ENCODE data around the gene CAMK2D.

Gene CAMK2D

DNA sequence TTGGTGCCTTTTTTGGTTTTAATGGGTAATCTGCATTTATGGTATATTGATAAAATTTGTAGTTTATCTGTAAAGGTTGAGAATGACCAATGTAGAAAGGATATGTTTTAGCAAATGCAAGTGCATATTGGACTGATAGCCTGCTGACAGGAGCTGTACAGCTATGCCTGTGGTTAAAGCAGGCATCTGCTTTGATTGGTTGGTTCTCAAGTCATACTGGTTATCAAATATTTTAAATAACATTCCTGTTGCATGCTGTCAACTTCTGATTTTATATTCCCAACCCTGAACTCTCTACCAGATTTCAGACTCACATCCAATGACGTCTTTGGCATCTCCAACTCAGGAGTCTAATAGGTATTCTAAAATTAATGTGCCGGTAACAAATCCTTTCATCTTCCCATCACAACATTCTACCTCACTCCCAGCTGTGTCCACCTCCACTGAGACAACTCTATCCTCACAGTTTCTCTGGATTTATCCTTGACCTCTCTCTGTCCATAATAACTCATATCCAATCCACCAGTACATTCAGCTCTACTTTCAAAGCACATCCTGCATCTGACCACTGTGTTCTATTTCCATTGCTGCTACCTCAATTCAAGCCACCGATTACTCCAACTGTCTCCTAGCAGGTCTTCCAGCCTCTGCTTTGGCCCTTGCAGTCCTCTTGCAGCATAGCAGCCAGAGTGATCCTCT is 125.7 kb downstream of the CAMK2D start:
- no peak for DNase-seq

DNA sequence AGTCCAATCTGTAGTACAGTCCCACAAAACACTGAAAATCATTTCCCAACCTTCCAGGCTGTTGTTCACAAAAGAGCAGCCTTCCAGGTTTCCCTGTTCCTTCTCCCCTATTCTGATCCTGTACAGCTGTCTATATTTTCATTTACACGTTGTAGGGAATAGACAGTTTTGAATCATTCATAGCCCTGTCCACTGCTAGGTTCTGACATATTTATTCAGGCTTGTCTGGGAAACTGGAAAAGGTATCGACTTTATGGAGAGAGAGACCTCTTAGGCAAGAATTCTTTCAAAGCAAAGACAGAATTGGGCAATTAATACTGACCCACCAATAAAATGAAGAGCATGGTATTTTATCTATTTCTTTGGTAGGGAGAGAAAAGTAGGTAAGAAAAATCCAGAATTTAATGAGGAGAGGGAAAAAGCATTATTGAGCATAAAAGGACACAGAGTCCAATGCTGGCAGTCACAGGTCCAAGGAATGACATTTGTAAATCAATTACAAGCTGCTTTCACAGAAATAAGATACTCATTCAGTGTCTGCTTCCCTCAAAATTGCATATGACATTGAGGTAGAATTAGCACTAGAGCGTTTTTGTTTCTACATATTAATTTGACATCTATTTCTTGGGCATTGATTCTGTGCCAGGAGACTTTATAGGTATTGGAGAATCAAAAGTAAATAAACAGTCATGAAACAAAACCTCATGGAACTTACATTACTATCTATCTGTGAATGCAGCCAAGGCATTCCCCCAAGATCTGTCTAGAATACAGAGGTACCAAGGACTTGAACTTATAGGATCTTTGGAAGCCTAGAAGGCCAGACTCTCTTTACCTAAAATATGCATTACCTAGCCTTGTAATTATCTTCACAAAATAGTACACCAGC is 127.2 kb downstream of the CAMK2D start:
- no peak for DNase-seq

DNA sequence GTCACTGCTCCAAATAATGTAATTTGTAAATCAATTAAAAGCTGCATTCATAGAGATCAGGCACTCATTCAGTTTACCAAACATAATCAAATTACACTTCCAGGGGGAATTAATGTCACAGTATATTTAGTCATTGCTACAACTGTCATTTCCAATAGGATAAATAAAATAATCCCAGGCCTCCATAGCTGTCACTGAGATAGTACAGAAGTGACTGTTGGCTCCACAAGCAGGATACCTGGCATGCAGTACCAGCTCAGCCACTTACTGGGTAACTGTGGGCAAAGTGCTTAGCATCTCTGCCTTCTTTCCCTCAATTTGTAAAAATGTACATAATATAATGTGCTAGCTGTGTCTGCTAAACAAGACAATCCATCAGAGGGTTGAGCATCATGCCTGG is 128.1 kb downstream of the CAMK2D start:
- DNase-seq: no peak

DNA sequence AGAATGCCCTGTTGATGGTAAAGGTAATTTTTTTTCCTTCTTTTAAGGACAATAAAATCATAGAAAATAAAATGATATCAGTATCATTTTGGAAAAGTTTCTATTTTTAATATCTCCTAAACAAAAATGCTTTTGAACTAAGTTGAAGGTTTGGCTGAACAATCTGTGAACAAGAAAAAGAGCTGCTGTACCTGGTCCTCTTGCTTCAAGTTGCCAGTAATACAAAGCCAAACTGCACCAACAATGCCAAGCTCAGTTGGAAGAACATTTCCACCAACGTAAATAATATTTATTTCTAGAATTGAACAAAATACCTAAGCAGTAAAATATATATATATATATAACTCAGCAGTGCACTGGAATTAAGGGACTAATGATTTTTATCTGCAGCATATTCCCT is 132.8 kb downstream of the CAMK2D start:
- DNase-seq: no peak

DNA sequence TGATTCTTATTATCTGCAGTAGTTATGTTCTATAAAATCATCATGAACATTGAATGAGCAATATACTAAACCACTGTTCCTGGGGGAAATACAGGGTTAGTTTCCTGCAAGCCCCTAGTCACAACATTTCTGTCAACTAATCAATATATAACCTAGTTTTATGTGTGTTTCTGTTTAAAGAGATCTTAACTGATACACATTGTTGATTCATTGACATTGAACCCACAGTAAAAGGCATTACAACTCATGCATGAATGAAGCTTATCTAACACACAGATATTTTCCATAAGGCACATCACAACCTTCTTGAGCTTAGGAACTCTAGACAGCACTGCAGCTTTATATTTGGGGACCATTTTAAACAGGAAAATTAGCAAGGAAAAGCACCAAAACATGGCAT is 134.2 kb downstream of the CAMK2D start:
- no peak for DNase-seq

DNA sequence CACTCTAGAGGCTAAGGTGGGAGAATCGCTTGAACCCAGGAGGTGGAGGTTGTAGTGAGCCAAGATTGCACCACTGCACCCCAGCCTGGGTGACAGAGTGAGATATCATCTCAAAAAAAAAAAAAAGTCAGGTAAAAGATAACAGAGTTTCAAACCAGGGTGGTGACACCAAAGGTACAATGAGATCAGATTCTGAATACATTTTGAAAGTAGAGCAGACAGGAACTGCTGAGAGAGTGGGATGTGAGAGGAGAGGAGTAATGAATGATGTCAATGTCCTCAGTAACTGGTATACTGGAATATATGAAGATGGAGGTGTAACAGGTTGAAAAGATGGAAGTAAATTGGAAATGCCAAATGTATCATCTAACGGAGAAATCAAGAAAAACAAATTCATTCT is 135.6 kb downstream of the CAMK2D start:
- DNase-seq: no peak

DNA sequence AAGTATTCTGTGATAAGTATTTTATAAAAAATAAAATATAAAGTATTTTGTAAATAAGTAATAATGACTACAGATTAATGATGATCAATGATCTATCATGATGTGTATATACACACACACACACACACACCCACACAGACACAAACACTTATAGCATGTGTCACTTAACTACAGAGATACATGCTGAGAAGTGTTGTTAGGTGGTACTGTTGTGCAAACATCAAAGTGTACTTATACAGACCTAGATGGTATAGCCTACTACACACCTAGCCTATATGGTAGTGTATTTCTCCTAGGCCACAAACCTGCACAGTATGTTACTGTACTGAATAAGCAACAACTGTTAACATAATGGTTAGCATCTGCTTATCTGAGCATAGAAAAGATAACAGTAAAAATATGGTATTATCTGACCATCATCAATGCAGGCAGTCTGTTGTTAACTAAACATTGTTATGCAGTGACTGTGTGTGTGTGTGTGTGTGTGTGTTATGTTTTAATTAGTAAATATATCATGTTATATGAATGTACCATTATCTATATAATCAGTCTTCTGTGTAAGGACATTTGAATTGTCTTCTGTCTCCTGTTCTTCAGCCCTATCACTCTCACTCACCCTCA is 138.2 kb downstream of the CAMK2D start:
- DNase-seq: no peak

DNA sequence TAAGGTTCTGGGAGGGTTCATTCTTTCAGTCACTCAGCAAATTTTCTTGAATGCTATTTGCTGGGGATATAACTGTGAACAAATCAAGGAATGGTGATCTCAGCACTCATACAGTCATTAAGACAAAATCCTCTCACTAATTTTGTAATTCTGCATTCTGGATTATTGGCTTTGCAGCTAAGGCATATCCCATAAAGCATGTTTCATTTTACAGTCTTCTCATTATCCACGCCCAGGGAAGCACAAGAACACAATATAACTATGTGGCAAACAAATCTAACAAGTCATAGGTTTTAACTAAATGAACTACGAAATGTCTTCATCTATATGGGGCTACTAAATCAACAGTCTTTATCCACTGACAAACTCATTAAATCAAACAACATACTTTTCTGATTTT is 139.9 kb downstream of the CAMK2D start:
- DNase-seq: no peak

DNA sequence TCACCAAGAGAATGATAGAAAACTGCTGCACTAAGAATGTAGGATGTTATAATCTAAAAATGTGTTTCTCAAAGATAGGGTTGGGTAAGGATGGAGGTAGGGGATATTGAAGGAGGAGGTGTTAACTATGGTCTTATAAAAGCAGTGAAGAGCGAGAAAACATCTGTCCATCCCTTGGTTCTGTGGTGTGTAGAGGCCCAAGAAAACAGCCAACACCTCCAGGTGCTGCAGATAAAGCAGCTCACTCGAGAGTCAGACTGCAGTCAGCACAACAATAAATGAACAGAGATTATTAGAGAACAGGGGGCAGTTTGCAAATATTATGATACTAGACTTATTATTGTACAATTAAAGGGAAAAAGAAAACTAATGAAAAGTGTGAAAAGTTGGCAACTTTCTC is 141.5 kb downstream of the CAMK2D start:
- no peak for DNase-seq

DNA sequence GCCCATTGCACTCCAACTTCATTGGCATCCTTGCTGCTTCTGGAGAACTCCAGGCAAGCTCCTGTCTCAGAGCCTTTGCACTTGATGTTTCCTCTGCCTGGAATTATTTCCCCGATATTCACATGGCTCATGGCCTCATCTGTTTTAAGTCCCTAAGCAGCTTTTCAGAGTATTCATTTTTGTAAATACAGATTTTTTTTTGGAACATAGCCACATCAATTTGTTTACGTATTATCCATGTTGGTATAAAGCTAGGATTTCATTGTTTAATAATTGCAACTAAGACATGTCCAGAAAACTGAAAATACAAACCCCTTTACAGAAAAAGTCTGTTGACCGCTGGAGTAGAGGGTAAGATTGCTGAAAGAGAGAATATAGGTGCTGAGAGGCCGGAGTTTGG is 142.0 kb downstream of the CAMK2D start:
- DNase-seq: no peak

DNA sequence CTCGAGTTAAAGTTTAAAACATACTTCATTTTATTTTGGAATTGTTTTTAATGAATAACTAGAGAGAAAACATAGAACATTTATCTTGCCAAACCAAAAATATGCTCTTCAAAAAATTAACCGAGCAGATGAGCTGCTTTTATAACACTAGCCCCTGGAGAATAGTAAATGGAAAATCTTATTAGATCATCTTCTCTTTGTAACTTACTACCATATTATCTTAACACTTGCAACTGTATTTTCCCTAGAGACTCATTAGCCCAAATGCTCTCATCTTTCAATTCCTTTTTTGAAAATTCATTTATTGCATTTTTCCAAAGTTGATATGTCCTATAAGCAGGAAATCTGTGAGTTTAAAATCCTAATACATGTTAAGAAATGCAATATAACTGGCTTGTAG is 143.3 kb downstream of the CAMK2D start:
- DNase-seq: no peak

DNA sequence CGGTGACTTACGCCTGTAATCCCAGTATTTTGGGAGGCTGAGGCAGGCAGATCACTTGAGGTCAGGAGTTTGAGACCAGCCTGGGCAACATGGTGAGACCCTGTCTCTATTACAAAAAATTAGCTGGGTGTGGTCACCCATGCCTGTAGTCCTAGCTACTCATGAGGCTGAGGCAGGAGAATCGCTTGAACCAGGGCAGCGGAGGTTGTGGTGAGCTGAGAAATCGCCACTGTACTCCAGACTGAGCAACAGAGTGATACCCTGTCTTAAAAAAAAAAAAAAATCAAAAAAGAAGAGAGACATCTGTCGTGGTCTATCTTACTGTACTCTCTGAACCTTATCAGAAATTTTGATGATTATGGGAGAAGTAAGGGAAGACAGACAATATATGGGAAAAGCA is 144.3 kb downstream of the CAMK2D start:
- DNase-seq: no peak

DNA sequence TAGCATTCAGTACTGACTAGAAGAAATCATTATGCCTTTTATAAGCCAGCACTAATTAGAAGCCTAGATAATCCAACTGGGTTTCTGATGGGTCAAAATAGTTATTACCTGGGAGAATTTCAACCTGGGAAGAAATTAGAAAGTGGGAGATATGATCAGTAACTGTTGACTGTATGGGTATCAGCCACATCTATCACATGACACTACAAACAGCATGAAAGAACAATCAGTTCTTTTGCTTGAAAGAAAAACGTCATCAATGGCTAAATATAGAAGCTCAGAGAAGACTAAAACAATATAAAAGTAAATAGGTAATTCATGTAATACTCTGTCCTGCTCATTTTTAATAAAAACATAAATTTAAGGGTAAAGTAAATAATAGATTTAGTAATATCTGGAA is 145.1 kb downstream of the CAMK2D start:
- no peak for DNase-seq

DNA sequence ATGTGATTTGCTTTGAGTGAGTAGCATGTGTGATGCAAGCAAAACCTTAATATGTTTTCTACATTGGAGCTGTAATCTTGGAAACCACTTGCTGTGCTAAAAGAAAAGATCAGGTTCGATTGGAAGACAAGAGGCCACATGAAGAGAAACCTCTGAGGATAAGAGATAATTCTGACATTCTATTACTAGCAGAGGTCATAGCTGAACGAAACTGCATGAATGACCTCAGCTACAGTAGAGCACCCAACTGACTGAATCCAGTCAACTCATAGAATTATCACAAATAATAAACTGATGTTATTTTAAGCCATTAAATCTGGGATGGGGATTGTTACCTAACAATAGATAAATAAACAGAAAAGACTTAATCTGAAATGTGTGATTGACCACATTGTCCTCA is 147.1 kb downstream of the CAMK2D start:
- DNase-seq: no peak

DNA sequence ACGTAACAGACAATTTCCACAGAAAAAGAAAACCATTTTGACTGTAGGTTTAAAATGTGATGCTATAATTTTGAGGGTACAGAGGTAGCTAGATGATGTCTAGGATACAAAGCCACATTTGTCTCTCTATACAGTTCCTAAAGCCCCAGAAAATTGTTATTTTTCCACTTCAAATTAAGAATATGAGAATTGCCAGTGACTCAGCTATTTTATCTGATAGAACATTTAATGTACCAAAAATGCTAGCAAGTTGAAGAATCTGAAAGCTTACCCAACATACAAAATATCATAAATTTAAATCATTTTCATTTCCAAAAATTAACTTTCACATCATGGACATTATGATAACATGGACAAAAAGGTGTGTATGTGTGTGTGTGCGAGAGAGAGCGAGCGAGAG is 148.0 kb downstream of the CAMK2D start:
- no peak for DNase-seq

DNA sequence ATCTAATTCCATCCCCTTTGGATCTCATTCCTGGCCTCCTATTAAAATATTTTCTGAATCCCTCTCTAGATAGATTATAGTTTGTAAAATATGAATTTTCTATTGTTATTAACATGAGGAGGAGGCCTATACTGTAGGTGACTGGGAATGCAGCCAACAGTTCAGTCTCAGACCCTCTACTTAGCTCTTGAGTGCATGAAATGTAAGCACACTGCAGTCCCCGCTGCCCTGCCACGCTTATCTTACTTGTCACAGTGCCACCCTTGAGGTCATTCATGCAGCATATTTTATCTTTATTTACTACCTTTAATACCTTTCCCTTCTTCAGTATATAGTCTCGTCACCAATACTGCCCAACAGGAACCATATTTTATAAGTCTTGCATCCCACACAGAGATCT is 151.0 kb downstream of the CAMK2D start:
- no peak for DNase-seq

DNA sequence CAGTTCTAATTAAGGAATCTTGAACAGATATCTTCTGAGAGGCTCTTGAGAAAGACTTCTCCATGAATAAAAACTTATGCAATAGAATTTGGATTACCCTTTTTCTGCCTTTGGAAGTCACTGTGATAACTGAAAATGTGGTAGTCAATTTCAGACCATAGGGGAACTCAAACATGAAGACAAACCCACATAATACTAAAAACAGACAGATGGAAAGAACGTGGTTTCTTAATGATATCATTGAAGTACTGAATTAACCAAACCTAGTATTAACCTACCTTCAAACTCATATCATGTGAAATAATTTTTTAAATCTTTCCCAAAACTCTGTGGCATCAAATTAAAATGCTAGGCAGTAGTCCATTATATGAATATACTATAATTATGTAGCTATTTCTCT is 153.5 kb downstream of the CAMK2D start:
- DNase-seq: no peak

DNA sequence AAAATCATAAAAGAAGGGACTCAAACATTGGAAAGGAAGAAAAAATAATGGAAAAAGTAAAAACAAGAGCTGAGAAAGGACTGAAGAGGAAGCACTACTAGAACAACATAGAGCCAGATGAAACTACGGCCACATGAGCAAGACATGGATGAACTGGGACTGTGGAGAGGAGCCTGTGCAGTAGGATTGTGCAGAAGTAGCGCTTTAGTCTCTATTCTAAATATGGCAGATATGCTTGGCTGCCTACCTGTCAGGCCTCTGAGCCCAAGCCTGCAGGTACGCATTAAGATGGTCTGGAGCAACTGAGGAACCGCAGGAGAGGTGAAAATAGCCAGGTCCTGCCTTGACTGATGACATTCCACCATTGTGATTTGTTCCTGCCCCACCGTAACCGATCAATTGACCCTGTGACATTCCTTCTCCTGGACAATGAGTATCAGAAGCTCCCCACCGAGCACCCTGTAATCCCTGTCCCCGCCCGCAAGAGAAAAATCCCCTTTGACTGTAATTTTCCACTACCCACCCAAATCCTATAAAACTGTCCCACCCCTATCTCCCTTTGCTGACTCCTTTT is 154.3 kb downstream of the CAMK2D start:
- DNase-seq: no peak

DNA sequence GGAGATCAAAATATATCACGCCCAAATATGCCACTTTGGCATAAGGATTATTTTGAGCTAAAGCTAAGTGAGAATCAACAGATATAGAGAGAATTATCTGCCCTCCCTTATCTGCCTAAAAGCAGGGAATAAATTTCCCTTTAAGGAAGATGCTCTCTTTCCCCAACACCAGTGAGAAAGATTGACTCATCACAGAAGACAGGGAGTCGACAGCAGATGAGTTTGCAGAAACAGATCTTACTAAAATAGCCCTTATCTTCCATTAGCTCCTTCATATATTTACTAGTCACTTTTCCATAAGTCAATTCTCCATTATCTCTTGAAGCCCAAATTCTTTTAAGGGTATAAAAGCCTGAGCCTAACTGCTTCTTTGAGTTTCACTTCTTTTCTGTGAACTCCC is 156.6 kb downstream of the CAMK2D start:
- DNase-seq: no peak

DNA sequence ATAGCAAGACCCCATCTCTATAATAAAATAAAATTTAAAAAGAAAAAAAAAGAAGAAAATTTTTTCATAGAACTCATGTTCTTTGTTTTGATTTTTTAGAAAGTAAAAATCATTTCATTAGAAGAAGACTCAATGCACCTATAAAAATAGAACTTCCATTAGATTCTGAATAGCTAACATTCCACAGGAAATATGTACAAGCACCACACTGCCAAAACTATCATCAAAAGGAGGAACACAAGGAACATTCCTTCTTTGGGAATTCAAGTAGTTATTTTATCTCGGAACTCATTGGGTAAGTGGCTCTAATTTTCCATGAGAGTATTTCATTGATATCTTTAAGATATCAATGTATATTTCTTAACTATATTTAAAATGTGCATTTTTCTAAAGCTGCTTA is 157.6 kb downstream of the CAMK2D start:
- no peak for DNase-seq

DNA sequence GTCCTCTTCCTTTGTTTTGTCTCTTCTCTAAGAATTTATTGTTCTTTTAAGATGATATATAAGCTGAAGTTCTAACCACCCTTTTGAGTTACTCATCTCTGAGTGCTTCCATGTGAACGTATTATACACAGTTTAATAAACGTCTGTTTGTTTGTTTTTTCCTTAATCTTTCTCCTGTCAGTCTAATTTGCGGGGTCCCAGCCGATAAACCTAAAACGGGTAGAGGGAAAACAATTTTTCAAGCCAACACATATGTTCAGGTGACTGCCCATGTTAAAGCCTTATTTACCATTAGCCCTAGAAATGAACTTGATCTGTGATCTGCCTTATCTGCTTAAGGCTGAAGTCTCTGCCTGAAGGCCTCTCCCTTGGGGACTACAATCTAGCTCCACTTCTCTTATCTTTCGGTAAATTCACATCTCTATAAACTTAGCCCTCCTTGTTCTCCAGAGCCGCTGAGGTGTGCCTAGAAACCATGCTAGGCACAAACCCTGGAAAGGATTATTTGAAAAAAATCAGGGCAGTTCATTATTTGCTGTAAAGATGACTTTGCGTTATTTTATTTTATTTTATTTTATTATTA is 158.8 kb downstream of the CAMK2D start:
- no peak for DNase-seq

DNA sequence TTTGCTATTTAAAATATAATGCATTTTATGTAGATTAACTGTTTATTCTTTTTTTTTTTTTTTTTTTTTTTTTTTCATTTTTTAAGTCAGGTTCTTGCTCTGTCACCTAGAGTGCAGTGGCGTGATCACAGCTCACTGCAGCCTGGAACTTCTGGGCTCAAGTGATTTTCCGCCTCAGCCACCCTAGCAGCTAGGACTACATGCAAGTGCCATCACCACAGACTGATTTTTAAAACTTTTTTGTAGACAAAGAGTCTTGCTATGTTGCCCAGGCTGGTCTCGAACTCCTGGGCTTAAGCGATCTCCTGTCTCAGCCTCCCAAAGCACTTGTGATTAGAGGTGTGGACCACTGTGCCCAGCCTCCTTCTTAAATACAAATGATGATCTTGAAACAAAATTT is 159.9 kb downstream of the CAMK2D start:
- no peak for DNase-seq

DNA sequence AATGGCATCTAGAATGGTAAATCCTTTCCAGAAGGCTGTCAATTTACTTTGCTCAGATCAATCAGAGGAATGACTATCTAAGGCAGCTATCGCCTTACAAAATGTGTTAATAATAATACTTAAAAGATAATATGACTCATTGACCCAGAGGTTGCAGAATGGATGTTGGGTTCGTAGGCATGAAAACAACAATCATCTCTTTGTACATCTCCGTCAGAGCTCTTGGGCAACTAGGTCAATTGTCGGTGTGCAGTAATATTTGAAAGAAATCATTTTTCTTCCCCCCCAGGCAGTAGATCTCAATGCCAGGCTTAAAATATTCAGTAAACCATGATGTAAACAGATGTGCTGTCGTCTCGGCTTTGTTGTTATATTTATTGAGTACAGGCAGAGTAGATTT is 165.1 kb downstream of the CAMK2D start:
- DNase-seq: no peak

DNA sequence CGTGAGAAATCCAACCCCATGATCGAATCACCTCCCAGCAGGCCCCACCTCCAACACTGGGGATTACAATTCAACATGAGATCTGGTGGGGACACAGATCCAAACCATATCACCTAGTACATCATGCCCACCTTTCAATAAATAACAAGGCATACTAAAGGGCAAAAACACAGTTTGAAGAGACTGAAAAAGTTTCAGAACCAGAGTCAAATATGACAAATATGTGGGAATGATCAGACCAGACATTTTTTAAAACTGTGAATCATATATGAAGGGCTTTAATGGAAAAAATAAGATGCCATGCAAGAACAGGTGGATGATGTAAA is 167.3 kb downstream of the CAMK2D start:
- no peak for DNase-seq
